ENCODE data around the gene SLC25A33.

SLC25A33 gene

GRCh38 chr1:9601942-9602793 lies 62.9 kb downstream of the SLC25A33 start:
- Histone ChIP-seq H3K4me3 (ENCODE audit: low read length) (no peak overlapping the region), H3K9ac (ENCODE audit: low read length) (no peak overlapping the region), H3K36me3 (ENCODE audit: control insufficient read depth, insufficient read depth, low read length) (peaks cover 15% of the 10 kb centered on the region), H3K27ac (ENCODE audit: low read depth, low read length) (no peak overlapping the region), H3K27me3 (ENCODE audit: control insufficient read depth, insufficient read depth, low read length) (no peaks in the 10 kb centered on the region), H3K4me1 (ENCODE audit: control insufficient read depth, insufficient read depth, low read length) (no peaks in the 10 kb centered on the region)

- no peaks in the 10 kb centered on the region for H3K27me3 ChIP-seq (ENCODE audit: control insufficient read depth, insufficient read depth, low read length)
- no peak overlapping the region for H3K9ac ChIP-seq (ENCODE audit: low read length)
- no peak overlapping the region for H3K4me3 ChIP-seq (ENCODE audit: low read length)
- H3K4me1 ChIP-seq (ENCODE audit: control insufficient read depth, insufficient read depth, low read length), result no peaks in the 10 kb centered on the region
- no peak overlapping the region for H3K27ac ChIP-seq (ENCODE audit: low read depth, low read length)
- peaks cover 18% of the 10 kb centered on the region for H3K36me3 ChIP-seq (ENCODE audit: control insufficient read depth, insufficient read depth, low read length)
Observed at GRCh38 chr1:9602794-9603167, 63.5 kb downstream of the SLC25A33 start.

- Histone ChIP-seq H3K4me1 (ENCODE audit: control insufficient read depth, insufficient read depth, low read length) (no peaks in the 10 kb centered on the region), H3K27me3 (ENCODE audit: control insufficient read depth, insufficient read depth, low read length) (no peaks in the 10 kb centered on the region), H3K27ac (ENCODE audit: low read depth, low read length) (no peak overlapping the region), H3K9ac (ENCODE audit: low read length) (no peak overlapping the region), H3K36me3 (ENCODE audit: control insufficient read depth, insufficient read depth, low read length) (peaks cover 18% of the 10 kb centered on the region), H3K4me3 (ENCODE audit: low read length) (no peak overlapping the region)
Observed at GRCh38 chr1:9603307-9603706, 64.0 kb downstream of the SLC25A33 start.

GRCh38 chr1:9603766-9604753 lies 64.8 kb downstream of the SLC25A33 start:
- Histone ChIP-seq H3K9ac (ENCODE audit: low read length) (no peak overlapping the region), H3K27me3 (ENCODE audit: control insufficient read depth, insufficient read depth, low read length) (no peaks in the 10 kb centered on the region), H3K27ac (ENCODE audit: low read depth, low read length) (no peak overlapping the region), H3K4me1 (ENCODE audit: control insufficient read depth, insufficient read depth, low read length) (no peaks in the 10 kb centered on the region), H3K4me3 (ENCODE audit: low read length) (no peak overlapping the region), H3K36me3 (ENCODE audit: control insufficient read depth, insufficient read depth, low read length) (peaks cover 22% of the 10 kb centered on the region)

- H3K27me3 ChIP-seq (ENCODE audit: control insufficient read depth, insufficient read depth, low read length), result no peaks in the 10 kb centered on the region
- H3K4me3 ChIP-seq (ENCODE audit: low read length), result no peak overlapping the region
- no peak overlapping the region for H3K27ac ChIP-seq (ENCODE audit: low read depth, low read length)
- no peaks in the 10 kb centered on the region for H3K4me1 ChIP-seq (ENCODE audit: control insufficient read depth, insufficient read depth, low read length)
- H3K9ac ChIP-seq (ENCODE audit: low read length), result no peak overlapping the region
- peaks cover 22% of the 10 kb centered on the region for H3K36me3 ChIP-seq (ENCODE audit: control insufficient read depth, insufficient read depth, low read length)
Observed at GRCh38 chr1:9604836-9605235, 65.6 kb downstream of the SLC25A33 start.

DNA sequence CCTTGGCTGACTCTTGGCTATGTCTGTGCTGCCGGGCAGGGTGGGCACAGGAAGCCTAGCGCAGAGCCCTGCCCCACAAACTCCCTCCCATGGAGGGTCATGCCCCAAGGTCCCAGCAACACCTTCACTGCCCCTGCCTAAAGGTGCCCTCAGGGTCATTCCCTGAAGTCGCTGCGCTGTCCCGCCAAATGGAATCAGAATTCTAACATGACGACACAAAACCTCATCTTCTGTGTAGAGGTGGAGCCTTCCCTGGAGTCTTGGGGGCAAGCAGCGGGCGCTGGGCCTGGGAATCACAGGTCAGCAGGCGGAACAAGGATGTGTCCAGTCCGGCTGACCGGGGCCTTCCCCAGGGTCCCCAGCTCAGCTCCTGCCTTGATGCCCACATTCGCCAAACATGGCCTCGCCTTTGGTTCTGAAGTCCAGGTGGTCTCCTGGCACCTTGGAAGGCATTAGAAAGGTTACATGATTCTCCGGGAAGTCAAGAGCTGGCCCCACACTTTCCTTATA lies 66.7 kb downstream of the SLC25A33 start:
- peaks cover 24% of the 10 kb centered on the region for H3K36me3 ChIP-seq (ENCODE audit: control insufficient read depth, insufficient read depth, low read length)
- H3K27me3 ChIP-seq (ENCODE audit: control insufficient read depth, insufficient read depth, low read length), result no peaks in the 10 kb centered on the region
- H3K9ac ChIP-seq (ENCODE audit: low read length), result no peak overlapping the region

GRCh38 chr1:9606458-9606857 lies 67.2 kb downstream of the SLC25A33 start:
- no peaks in the 10 kb centered on the region for H3K27me3 ChIP-seq (ENCODE audit: control insufficient read depth, insufficient read depth, low read length)
- no peak overlapping the region for H3K4me3 ChIP-seq (ENCODE audit: low read length)
- no peaks in the 10 kb centered on the region for H3K4me1 ChIP-seq (ENCODE audit: control insufficient read depth, insufficient read depth, low read length)
- H3K9ac ChIP-seq (ENCODE audit: low read length), result no peak overlapping the region
- H3K27ac ChIP-seq (ENCODE audit: low read depth, low read length), result no peak overlapping the region
- peaks cover 20% of the 10 kb centered on the region for H3K36me3 ChIP-seq (ENCODE audit: control insufficient read depth, insufficient read depth, low read length)

More for the DNA sequence above, 66.7 kb downstream of the SLC25A33 start:
- Histone ChIP-seq H3K4me3 (ENCODE audit: low read length) (no peak overlapping the region), H3K4me1 (ENCODE audit: control insufficient read depth, insufficient read depth, low read length) (no peaks in the 10 kb centered on the region), H3K27ac (ENCODE audit: low read depth, low read length) (no peak overlapping the region)

GRCh38 chr1:9606948-9607347 lies 67.7 kb downstream of the SLC25A33 start:
- Histone ChIP-seq H3K4me3 (ENCODE audit: low read length) (no peak overlapping the region), H3K27me3 (ENCODE audit: control insufficient read depth, insufficient read depth, low read length) (no peaks in the 10 kb centered on the region), H3K27ac (ENCODE audit: low read depth, low read length) (no peak overlapping the region), H3K9ac (ENCODE audit: low read length) (no peak overlapping the region), H3K36me3 (ENCODE audit: control insufficient read depth, insufficient read depth, low read length) (peaks cover 17% of the 10 kb centered on the region), H3K4me1 (ENCODE audit: control insufficient read depth, insufficient read depth, low read length) (no peaks in the 10 kb centered on the region)

- Histone ChIP-seq H3K4me1 (ENCODE audit: control insufficient read depth, insufficient read depth, low read length) (no peaks in the 10 kb centered on the region), H3K9ac (ENCODE audit: low read length) (no peak overlapping the region), H3K36me3 (ENCODE audit: control insufficient read depth, insufficient read depth, low read length) (peaks cover 16% of the 10 kb centered on the region), H3K4me3 (ENCODE audit: low read length) (no peak overlapping the region), H3K27ac (ENCODE audit: low read depth, low read length) (no peak overlapping the region), H3K27me3 (ENCODE audit: control insufficient read depth, insufficient read depth, low read length) (no peaks in the 10 kb centered on the region)
Observed at GRCh38 chr1:9607352-9607751, 68.1 kb downstream of the SLC25A33 start.

GRCh38 chr1:9609998-9610397 lies 70.7 kb downstream of the SLC25A33 start:
- Histone ChIP-seq H3K36me3 (ENCODE audit: control insufficient read depth, insufficient read depth, low read length) (peaks cover 15% of the 10 kb centered on the region), H3K27me3 (ENCODE audit: control insufficient read depth, insufficient read depth, low read length) (no peaks in the 10 kb centered on the region), H3K9ac (ENCODE audit: low read length) (no peak overlapping the region), H3K27ac (ENCODE audit: low read depth, low read length) (no peak overlapping the region), H3K4me3 (ENCODE audit: low read length) (no peak overlapping the region), H3K4me1 (ENCODE audit: control insufficient read depth, insufficient read depth, low read length) (no peaks in the 10 kb centered on the region)

- H3K4me1 ChIP-seq (ENCODE audit: control insufficient read depth, insufficient read depth, low read length), result no peaks in the 10 kb centered on the region
- H3K27ac ChIP-seq (ENCODE audit: low read depth, low read length), result no peak overlapping the region
- H3K36me3 ChIP-seq (ENCODE audit: control insufficient read depth, insufficient read depth, low read length), result peaks cover 15% of the 10 kb centered on the region
- H3K4me3 ChIP-seq (ENCODE audit: low read length), result no peak overlapping the region
- no peaks in the 10 kb centered on the region for H3K27me3 ChIP-seq (ENCODE audit: control insufficient read depth, insufficient read depth, low read length)
- no peak overlapping the region for H3K9ac ChIP-seq (ENCODE audit: low read length)
Observed at GRCh38 chr1:9610548-9610947, 71.3 kb downstream of the SLC25A33 start.

DNA sequence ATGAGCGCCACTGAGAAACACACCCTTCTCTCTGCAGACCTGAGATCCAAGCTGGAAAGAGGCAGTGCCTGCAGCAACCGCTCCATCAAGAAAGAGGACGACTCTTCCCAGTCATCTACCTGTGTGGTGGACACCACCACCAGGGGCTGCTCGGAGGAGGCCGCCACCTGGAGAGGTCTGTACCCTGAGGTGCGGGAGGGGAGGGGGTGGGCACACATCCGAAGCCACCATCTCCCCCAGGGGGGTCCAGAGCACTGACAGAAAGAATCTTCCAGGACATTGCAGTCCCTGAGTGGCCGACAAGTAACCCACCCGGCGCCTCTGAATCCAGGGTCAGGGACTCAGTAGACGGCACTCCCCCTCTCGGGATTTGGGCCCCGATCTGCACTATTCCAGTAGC lies 72.5 kb downstream of the SLC25A33 start:
- Histone ChIP-seq H3K4me1 (ENCODE audit: control insufficient read depth, insufficient read depth, low read length) (no peaks in the 10 kb centered on the region), H3K27ac (ENCODE audit: low read depth, low read length) (no peak overlapping the region), H3K4me3 (ENCODE audit: low read length) (no peak overlapping the region), H3K9ac (ENCODE audit: low read length) (no peak overlapping the region), H3K27me3 (ENCODE audit: control insufficient read depth, insufficient read depth, low read length) (no peaks in the 10 kb centered on the region), H3K36me3 (ENCODE audit: control insufficient read depth, insufficient read depth, low read length) (peaks cover 15% of the 10 kb centered on the region)

Data from rectal smooth muscle tissue (tissue), 1 donor.